ENCODE results near the gene NT5DC4. TPM values are rescaled to one million over a fixed set of nuclear protein-coding genes. Genes with fewer than 3 reads are reported as not detected.
"Not testable (repeated sequence)": the region's sequence is repeated elsewhere in the genome, so short reads cannot be mapped to it uniquely, and the experiment has no call there.

NT5DC4 gene
- total RNA-seq, 2 experiments from 2014 or later = not detected

DNA sequence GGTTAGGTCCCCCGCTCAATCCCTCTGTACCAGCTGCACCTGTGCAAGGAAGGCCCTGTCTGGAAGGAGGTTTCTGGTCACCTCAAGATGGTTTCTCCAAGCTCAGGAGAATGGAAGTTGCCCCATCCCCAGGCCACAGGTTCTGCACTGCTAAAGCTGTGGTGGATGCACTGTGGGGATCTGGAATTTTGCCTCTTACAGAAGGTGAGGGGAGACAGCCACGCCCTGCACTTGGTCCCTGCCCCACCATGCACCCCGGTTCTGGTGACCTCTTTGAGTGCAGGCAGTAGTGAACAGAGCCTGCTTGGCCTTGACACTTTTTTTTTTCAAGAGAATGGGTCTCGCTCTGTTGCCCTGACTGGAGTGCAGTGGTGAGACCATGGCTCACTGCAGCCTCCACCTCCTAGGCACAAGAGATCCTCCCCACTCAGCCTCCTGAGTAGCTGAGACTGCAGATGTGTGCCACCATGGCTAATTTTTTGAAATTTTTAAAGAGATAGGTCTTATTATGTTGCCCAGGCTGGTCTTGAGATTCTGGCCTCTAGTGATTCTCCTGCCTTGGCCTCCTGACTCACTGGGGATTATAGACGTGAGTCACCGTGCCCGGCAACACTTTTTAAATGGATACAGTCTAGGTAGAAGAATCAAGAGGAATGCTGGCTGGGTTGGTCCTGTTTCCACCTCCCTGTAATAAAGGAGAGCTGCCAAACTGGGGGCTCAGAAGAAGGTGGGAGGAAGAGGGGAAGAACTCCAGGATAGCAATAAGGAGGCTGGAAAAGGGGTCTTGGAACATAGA lies 5.8 kb upstream of the NT5DC4 start:
- POLR2A ChIA-PET = no interaction called here
- CTCF ChIA-PET = interaction anchor here (1.0 to 1.1 kb wide), 2 partner anchors 10 to 88 kb away, joined by 4 to 7 read pairs; no protein-coding TSS in a partner anchor

DNA sequence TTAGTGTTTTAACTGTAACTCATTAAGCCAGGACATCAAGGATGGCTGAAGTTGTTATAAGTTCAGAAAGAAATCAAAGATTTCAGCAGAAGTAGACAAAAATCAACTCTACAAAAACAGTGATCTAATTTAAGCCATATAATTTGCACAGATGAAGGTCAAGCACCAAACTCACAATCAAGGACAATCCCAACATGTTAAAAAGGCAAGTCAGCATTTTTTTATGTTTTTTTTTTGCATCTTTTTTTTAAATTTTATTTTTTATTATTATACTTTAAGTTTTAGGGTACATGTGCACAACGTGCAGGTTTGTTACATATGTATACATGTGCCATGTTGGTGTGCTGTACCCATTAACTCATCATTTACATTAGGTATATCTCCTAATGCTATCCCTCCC lies 4.7 kb upstream of the NT5DC4 start:
- CTCF ChIA-PET = interaction anchor here (1.0 to 1.1 kb wide), 2 partner anchors 9 to 89 kb away, joined by 4 to 7 read pairs; no protein-coding TSS in a partner anchor
- POLR2A ChIA-PET = not testable (repeated sequence)

DNA sequence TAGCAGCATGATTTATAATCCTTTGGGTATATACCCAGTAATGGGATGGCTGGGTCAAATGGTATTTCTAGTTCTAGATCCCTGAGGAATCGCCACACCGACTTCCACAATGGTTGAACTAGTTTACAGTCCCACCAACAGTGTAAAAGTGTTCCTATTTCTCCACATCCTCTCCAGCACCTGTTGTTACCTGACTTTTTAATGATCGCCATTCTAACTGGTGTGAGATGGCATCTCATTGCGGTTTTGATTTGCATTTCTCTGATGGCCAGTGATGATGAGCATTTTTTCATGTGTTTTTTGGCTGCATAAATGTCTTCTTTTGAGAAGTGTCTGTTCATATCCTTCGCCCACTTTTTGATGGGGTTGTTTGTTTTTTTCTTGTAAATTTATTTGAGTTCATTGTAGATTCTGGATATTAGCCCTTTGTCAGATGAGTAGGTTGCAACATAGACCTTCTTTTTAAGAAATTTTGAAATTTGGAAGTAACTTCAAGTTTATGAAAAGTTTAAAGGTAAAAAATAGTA lies 3.9 kb upstream of the NT5DC4 start:
- CTCF ChIA-PET, POLR2A ChIA-PET: not testable (repeated sequence)

DNA sequence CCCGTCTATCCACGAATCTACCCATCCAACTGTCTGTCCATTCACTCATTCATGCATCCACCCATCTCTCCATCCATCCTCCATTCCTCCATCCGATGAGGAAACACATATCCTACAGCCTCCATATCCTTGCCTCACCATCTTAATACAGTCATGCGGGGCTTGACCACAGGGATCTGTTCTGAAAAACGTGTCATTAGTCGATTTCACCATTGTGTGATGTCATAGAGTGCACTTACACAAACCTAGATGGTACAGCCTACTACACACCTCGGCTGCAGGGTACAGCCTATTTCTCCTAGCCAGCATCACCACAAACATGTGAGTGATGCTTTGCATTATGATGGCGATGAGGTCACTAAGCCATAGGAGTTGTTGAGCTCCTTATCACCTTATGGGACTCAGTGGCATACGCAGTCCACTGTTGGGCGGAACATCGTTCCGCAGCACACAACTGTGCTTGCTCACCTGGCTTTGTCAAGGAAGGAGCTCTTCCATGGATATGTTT lies 1.9 kb upstream of the NT5DC4 start:
- ChIA-PET POLR2A (no interaction called here), CTCF (no interaction called here)

DNA sequence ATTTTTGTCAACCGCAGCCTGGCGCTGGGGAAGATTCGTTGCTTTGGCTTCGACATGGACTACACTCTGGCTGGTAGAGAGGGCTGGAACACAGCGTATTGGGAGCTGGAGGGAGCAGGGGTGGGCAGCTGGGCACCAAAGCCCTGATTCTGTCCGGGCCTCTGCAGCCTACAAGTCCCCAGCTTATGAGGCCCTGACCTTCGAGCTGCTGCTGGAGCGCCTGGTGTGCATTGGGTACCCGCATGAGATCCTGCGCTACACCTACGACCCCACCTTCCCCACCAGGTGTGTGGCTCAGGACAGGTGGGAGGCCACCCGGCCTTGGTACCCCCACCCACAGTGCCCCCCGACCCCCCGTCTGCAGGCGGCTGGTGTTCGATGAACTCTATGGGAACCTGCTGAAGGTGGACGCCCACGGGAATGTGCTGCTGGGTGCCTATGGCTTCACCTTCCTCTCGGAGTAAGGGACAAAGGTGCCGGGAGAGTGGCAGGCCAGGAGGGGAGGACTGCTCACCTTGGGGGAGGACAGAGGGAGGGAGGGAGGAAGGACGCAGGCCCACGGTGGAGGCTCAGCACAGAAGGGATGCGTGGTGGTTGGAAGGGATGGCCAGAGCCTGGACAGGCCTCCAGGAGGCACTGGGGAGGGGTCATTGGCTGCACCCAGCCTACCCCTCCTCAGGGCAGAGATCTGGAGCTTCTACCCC lies 1.2 kb downstream of the NT5DC4 start:
- POLR2A ChIA-PET = no interaction called here

DNA sequence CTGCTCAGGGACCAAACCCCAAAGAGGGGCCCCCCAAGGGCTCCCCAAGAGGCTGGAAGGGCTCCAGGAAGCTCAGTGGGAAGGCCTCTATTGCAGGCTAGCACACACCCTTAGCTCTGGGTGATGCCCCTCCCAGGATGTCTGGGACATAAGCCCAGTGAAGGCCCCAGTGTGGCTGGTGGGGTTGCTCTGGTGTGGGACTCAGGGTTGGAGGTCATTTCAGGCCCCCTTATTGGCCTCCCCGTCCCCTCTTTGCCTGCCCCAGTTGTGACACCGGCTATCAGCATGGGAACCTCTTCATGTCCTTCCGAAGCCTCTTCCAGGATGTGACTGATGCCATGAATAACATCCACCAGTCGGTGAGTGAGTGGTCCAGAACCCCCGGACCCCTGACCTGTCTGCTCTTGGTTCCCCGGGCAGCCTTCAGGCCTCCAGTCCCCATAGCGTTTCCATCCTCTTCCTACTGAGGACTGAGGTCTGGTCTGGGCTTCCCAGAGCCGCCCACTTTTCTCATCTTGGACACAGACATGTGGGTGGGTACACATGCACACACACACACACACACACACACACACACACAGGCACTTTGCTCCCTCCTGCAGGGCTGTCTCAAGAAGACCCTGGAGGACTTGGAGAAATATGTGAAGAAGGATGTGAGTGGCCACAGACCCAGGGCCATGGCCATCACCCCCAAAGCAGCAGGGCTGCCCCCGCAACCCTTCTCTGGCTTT lies 2.2 kb downstream of the NT5DC4 start:
- POLR2A ChIA-PET = no interaction called here
- CTCF ChIA-PET = interaction anchor here (1.4 to 1.5 kb wide), 2 partner anchors 10 to 97 kb away, joined by 3 to 4 read pairs; no protein-coding TSS in a partner anchor

More for the DNA sequence above, 1.2 kb downstream of the NT5DC4 start:
- CTCF ChIA-PET = interaction anchor here (1.5 kb wide), 1 partner anchor 96 kb away, joined by 4 read pairs; no protein-coding TSS in a partner anchor

DNA sequence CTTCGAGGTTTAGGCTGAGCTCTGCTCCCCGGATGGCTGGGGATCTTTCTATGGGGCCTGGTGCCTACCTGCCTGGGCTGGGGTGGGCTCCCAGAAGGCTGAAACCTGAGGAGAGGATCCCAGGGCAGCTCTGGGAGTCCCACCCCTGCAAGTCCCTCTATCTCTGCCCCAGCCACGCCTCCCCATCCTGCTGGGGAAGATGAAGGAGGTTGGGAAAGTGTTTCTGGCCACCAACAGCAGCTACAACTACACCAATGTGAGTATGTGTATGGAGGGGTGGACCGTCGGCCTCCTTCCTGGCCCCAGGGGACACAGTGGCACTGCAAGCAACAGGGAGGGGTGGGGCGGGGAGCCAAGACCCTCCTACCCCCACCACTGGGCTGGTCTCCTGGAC lies 2.7 kb downstream of the NT5DC4 start:
- ChIA-PET CTCF (interaction anchor here (1.4 to 6.9 kb wide), 2 partner anchors 10 to 95 kb away, joined by 3 to 131 read pairs; no protein-coding TSS in a partner anchor), POLR2A (no interaction called here)

DNA sequence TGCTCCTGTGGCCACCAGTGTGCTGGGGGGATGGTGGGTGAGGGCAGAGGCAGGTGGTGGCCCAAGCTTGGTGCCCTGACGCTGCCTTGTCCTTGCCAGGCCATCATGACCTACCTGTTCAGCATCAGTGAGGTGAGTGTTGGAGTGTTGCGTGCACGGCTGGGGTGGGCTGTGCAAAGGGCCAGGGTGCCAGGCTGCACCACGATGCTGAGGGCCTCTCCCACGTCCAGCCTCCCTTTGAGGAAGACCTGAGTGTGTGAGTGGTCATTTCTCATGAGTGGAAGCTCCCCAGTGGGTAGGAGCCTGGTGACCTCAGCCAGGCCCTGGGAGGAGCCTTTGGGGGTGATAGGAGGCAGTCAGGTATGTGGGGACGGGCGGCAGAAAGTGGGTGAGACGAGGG lies 3.2 kb downstream of the NT5DC4 start:
- ChIA-PET CTCF (interaction anchor here (1.4 to 6.9 kb wide), 5 partner anchors 11 to 138 kb away, joined by 3 to 131 read pairs (median 16); partner anchors contain the start of gene CHCHD5), POLR2A (interaction anchor here (0.6 kb wide), 1 partner anchor 91 kb away, joined by 4 read pairs; no protein-coding TSS in a partner anchor)

DNA sequence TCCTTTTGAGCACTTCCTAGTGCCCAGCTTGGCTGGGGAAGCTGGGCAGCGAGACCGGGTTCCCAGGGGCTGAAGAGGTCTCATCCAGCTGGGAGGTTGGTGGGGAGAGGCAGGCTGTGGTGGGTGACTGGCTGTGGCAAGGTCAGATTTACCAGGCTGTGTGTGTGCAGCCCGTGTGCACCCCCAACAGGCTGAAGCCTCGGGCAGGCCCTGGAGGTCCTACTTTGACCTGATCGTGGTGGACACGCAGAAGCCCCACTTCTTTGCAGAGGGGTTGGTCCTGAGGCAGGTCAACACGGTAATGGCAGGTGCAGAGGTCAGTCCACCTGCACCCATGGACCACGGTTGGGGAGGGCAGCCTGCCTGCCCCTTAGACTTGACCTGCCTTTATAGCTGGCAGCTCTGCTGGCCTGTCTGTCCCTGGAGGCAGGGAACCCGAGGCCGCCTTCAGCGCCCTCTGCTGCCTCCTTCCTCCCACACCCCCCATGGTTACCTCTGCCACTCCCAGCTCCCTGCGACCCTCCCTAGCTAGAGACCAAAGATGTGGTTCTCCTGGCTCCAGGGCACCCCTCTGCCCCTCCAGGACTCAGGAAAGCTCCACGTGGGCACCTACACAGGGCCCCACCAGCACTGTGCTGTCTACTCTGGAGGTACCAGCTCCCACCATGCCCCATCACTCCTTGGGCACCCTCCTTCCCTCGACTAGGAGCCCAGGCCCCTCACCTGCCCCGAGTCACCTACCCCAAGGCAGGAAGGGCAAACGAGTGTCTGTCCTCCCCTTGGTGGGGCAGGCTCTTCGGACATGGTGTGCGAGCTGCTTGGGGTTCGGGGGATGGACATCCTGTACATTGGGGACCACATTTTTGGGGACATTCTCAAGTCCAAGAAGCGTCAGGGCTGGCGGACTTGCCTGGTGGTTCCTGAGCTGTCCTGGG lies 4.0 kb downstream of the NT5DC4 start:
- ChIA-PET POLR2A (interaction anchor here (0.6 kb wide), 1 partner anchor 92 kb away, joined by 4 read pairs; no protein-coding TSS in a partner anchor), CTCF (interaction anchor here (0.6 to 6.9 kb wide), 12 partner anchors 9 to 179 kb away, joined by 3 to 131 read pairs (median 10); partner anchors contain the start of genes CHCHD5 and SLC20A1)

DNA sequence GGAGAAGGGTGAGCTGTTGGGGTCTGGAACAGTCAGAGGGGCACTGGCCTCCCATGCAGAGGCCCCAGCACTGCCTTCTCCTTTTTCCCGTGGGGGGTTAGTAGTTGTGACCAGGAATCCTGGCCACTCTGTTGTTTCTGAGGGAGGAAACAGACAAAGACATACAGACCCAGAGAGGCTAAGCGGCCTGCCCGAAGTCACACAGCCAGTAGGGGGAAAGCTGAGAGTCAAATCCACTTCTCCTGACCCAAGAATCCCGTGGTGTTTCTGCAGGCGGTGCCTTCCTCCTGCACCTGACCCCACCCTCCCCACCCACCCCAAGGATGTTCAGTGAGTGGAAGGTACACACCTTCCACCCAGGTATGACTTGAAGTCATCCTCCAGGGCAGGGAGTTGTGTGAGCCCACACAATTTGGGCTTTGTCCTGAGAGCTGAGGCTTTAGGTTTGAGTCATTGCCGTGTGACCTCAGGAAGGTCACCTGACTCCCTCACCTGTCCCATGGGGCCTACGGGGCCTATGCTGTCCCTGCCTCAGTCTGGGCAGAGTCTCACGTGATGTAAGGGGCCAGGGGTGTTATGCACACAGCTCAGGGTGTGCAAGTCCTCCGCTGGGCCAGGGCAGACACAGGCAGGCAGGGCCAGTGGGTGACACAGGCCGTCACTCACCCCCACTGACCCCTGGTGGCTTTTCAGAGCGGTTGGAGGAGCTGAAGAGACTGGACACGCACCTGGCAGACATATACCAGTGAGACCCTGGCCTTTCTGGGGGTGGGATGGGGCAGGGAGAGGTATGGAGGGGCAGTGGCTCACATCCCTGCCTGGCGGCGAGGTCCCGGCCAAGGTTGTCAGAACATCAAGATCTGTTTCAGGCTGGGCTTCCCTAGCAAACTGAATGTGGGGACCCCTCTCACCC lies 5.0 kb downstream of the NT5DC4 start:
- CTCF ChIA-PET = interaction anchor here (0.7 to 6.9 kb wide), 20 partner anchors 10 to 178 kb away, joined by 3 to 131 read pairs (median 5); partner anchors contain the start of genes CHCHD5 and SLC20A1
- POLR2A ChIA-PET = interaction anchor here (0.5 kb wide), 1 partner anchor 17 kb away, joined by 3 read pairs; no protein-coding TSS in a partner anchor

DNA sequence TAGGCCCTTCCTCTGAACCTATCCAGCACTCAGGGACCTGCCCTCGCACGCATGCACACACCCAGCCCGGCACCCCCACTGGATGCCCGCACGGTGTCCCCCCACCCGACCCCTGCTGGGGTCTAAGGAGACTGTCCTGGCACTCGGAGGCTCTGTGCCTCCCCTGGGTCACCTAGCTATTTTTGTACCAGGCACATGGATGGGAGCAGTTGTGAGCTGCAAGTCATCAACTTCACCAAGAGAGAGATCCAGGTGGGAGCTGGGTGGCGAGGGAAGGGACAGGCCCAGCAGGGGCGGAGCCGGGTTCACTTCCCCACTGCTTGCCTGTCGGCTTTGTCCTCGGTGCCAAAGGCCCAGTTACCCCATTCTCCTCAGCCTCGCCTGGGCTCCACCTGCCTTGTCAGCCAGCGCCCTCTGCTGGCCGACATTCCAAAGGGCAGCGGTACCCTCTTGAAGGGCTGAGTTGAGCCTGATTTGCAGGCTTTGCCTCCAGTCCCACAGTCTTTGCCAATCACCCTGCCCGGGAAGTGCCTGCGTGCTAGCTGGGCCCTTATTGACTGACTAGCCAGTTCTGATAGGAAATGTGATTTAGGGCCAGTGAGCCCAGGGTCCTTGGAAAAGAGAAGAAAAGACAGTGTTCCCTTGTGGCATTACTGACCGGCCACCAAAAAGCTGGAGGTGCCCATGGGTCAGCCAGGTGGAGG lies 5.8 kb downstream of the NT5DC4 start:
- ChIA-PET CTCF (interaction anchor here (0.6 to 6.9 kb wide), 21 partner anchors 9 to 177 kb away, joined by 3 to 131 read pairs (median 4); partner anchors contain the start of genes CHCHD5 and SLC20A1), POLR2A (interaction anchor here (0.5 kb wide), 1 partner anchor 18 kb away, joined by 3 read pairs; no protein-coding TSS in a partner anchor)

DNA sequence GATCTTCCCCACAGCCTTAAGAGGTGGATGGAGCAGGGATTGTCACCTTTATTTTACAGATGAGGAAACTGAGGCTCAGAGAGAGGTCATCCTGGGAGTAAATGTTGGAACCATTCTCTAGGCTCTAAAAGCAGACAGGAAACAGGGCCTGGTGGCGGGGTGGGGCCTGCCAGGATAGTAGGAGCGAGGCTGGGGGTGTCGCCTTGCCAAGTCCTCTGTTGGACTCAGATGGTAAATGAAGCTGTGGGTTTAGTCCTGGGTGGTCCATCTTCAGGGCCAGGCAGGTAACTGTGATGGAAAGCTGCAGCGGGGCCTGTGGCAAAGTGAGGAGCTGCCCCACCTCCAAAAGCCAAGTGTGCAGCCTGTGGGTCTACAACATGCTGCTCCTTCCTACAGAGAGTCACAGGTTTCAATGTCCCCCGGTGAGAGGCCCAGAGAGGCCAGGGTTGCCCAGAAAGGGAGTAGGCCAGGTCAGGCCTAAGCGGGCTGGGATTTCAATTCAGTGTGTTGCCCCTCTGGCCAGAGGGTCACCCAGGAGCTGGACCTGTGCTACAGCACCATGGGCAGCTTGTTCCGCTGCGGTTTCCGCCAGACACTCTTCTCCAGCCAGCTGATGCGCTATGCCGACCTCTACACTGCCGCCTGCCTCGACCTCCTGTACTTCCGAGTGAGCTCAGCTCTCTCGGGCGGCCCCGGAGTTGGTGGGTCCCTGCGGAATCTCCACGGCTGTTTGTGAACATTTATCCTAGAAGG lies 6.6 kb downstream of the NT5DC4 start:
- POLR2A ChIA-PET = no interaction called here
- CTCF ChIA-PET = interaction anchor here (1.0 to 6.9 kb wide), 13 partner anchors 8 to 142 kb away, joined by 3 to 131 read pairs (median 4); partner anchors contain the start of gene CHCHD5

DNA sequence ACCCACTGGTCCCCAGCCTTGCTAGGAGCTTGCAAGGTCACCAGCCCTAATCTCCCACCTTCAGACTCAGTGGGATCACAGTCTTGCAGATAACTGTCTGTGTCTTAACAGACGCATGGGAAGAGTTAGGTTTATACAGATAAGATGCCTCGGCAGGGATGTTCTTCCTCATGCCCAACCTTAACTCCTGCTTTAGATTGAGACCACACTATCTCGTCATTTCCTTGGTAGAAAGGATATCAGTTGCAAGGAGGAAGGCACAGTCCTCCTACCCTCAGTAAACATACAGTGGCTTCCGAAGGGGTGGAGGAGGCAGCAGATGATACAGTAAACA lies 7.2 kb downstream of the NT5DC4 start:
- ChIA-PET CTCF (interaction anchor here (1.0 to 6.9 kb wide), 6 partner anchors 16 to 127 kb away, joined by 3 to 131 read pairs (median 4); no protein-coding TSS in a partner anchor), POLR2A (no interaction called here)

DNA sequence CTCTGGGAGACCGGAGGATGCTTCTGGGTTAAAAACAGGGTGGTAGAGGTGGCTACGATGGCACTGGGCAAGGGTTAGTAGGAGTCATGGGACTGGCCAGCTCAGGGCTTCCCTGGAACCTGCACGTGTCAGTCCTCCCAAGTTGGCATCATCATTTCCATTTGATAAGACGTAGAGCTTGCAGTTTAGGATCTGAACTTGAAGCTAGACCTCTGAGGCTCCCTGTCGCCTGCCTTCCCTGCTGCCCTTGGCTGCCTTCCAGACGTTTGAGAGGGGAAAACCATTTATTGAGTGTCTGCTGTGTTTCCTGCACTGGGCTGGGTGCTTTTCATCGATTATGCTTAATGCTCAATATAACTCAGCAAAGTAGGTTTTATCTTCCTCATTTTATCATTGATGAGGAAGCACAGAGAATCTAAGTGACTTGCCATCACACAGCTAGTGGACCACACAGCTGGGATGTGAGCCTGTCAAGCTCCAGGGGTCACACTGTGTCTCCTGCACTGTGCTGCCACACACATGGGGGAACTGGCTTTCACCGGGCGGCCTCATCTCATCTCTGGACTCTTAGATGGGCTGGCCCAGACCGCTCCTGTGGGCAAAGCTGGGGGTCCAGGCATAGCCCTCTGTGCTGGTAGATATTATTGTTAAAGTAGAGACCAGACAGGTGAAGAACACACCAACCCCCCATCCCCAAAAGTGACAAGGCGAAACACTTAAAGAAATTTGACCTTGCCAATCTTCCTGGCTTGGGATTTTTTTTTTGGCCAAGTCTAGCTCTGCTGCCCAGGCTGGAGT lies 7.8 kb downstream of the NT5DC4 start:
- ChIA-PET POLR2A (no interaction called here), CTCF (interaction anchor here (1.0 to 6.9 kb wide), 6 partner anchors 15 to 128 kb away, joined by 3 to 131 read pairs (median 4); no protein-coding TSS in a partner anchor)
